PC-9 (cell line): ENCODE data around the gene STARD7. TPM values are rescaled to one million over a fixed set of nuclear protein-coding genes. Genes with fewer than 3 reads are reported as not detected.
"Not testable (repeated sequence)": the region's sequence is repeated elsewhere in the genome, so short reads cannot be mapped to it uniquely, and the experiment has no call there.

ENCODE experiments used
- BruUV-seq: library from RNA; stranded (reverse); fragments of 400-500 nt; replicated peaks from 2 replicates; lab custom pipeline; 2021; lab: Mats Ljungman, UMichigan
- CTCF ChIA-PET: fragments of 300-600 bp; sonication (Branson Sonifier 250); formaldehyde crosslinking; loops from one replicate; lab custom pipeline; 2022; ENCODE audit warnings: antibody characterized with exemption; lab: Charles Lee
- POLR2A ChIA-PET: fragments of 300-600 bp; sonication (Branson Sonifier 250); formaldehyde crosslinking; loops from one replicate; lab custom pipeline; 2022; ENCODE audit warnings: antibody characterized with exemption; ENCODE audit not compliant: unreplicated experiment; lab: Charles Lee
- DNase-seq, 2 experiments: peaks; one replicate each; pipeline versions ENCODE4 v3.0.0 to v3.0.0-alpha.2; 2015 to 2022; ENCODE audit warnings: mixed read lengths in 1 of 2
- H2AFZ ChIP-seq: fragments of 200-600 bp; sonication (generic); 2 replicates; pipeline ENCODE4 v1.8.1; 2017; ENCODE audit warnings: antibody characterized with exemption
- H3F3A ChIP-seq: fragments of 200-600 bp; sonication (generic); 2 replicates; pipeline ENCODE4 v1.8.1; 2017; ENCODE audit warnings: antibody characterized with exemption, mild to moderate bottlenecking, low read depth; ENCODE audit not compliant: insufficient read depth
- H3K27ac ChIP-seq: fragments of 200-600 bp; sonication (generic); 2 replicates; pipeline ENCODE4 v1.6.1; 2016; ENCODE audit warnings: mixed run types
- H3K27me3 ChIP-seq: fragments of 200-600 bp; sonication (generic); 2 replicates; pipeline ENCODE4 v1.6.1; 2016; ENCODE audit warnings: low read depth, mixed run types; ENCODE audit not compliant: insufficient read depth
- H3K36me3 ChIP-seq: fragments of 200-600 bp; sonication (generic); 2 replicates; pipeline ENCODE4 v1.6.1; 2016; ENCODE audit warnings: low read depth, mixed run types
- H3K4me1 ChIP-seq: fragments of 200-600 bp; sonication (generic); replicated peaks from 2 replicates; pipeline ENCODE4 v1.6.1; 2016; ENCODE audit warnings: mixed run types; ENCODE audit not compliant: insufficient read depth
- H3K4me2 ChIP-seq: fragments of 200-600 bp; sonication (generic); 2 replicates; pipeline ENCODE4 v1.6.1; 2017; ENCODE audit warnings: mixed run types
- H3K4me3 ChIP-seq: fragments of 200-600 bp; sonication (generic); 2 replicates; pipeline ENCODE4 v1.6.1; 2016; ENCODE audit warnings: mixed run types
- H3K79me2 ChIP-seq: fragments of 200-600 bp; sonication (generic); 2 replicates; pipeline ENCODE4 v1.6.1; 2017; ENCODE audit warnings: low read depth, mixed run types
- H3K9me2 ChIP-seq: fragments of 200-600 bp; sonication (generic); 2 replicates; pipeline ENCODE4 v1.8.1; 2017; ENCODE audit warnings: mild to moderate bottlenecking; ENCODE audit not compliant: insufficient read depth
- H3K9me3 ChIP-seq: fragments of 200-600 bp; sonication (generic); 2 replicates; pipeline ENCODE4 v1.8.1; 2016; ENCODE audit warnings: low read depth; ENCODE audit not compliant: insufficient read depth
- H4K20me1 ChIP-seq: fragments of 200-600 bp; sonication (generic); 2 replicates; pipeline ENCODE4 v1.8.1; 2017; ENCODE audit not compliant: insufficient read depth
- EZH2 ChIP-seq: fragments of 200-600 bp; sonication (generic); IDR thresholded peaks from 2 replicates; pipeline ENCODE4 v1.8.0; 2017; ENCODE audit warnings: antibody characterized with exemption, low read depth
- intact Hi-C: fragments of 100-400 bp; cut with micrococcal nuclease; formaldehyde crosslinking; loops from one replicate; pipeline ENCODE4 v1.10.0; 2022; ENCODE audit not compliant: unreplicated experiment
- total RNA-seq: library from RNA; stranded (reverse); gene quantifications from 2 replicates; pipeline ENCODE4 v1.2.3, GENCODE V29; 2021
- TF ChIP-seq, protein P1 (sequence below): fragments of 200-600 bp; sonication (generic); conservative IDR thresholded peaks from 2 replicates; pipeline ENCODE4 v1.6.1; 2017; ENCODE audit warnings: mixed run types, antibody characterized with exemption, mild to moderate bottlenecking, moderate library complexity

Gene STARD7
- total RNA-seq, 1 experiment from 2014 or later, result 189 TPM

DNA sequence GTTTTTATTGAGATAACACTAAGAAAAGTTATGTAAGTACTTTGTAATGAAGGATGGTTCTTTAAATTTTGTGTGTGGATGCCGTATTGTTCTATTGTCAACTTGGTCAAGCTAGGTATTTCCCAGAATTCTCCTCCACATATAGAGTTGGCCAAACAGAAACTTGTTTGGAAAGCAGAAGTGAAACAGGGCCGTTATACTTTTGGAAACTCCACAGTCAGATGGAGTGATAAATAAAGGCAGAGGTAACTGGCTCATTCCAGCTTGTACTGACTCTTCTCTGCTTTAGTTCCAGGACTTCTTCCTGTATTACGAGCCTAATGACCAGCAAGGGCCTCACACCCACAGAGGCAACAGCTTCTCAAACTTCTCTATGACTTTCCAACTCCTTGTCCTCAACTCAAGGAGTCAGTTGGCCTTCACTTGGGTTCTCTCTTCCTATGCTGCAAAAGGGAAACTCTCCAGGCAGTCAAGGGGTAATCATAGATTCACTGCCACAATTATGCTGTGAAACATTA is 16.4 kb upstream of the STARD7 start:
- Histone ChIP-seq H3K79me2 (no peaks in the 10 kb centered on the region), H3K27me3 (no peaks in the 10 kb centered on the region), H3F3A (peaks cover 4% of the 10 kb centered on the region; the same call in 1 of the 2 replicates), H2AFZ (no peak overlapping the region), H3K4me3 (no peak overlapping the region), H3K9me3 (no peaks in the 10 kb centered on the region), H4K20me1 (peaks cover 8% of the 10 kb centered on the region), H3K9me2 (0 out of 2 replicates have a peak, but pooled peaks cover 2% of the 10 kb centered on the region), H3K4me2 (no peak overlapping the region), H3K36me3 (no peaks in the 10 kb centered on the region), H3K4me1 (no peaks in the 10 kb centered on the region), H3K27ac (no peak overlapping the region)
- intact Hi-C loops, result no loop called here
- BruUV-seq, result no TSS peak
- TF ChIP-seq EZH2, result no peak
- TF ChIP-seq, protein P1, sequence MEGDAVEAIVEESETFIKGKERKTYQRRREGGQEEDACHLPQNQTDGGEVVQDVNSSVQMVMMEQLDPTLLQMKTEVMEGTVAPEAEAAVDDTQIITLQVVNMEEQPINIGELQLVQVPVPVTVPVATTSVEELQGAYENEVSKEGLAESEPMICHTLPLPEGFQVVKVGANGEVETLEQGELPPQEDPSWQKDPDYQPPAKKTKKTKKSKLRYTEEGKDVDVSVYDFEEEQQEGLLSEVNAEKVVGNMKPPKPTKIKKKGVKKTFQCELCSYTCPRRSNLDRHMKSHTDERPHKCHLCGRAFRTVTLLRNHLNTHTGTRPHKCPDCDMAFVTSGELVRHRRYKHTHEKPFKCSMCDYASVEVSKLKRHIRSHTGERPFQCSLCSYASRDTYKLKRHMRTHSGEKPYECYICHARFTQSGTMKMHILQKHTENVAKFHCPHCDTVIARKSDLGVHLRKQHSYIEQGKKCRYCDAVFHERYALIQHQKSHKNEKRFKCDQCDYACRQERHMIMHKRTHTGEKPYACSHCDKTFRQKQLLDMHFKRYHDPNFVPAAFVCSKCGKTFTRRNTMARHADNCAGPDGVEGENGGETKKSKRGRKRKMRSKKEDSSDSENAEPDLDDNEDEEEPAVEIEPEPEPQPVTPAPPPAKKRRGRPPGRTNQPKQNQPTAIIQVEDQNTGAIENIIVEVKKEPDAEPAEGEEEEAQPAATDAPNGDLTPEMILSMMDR, result no peak
- no peak for DNase-seq
- CTCF ChIA-PET, result interaction anchor here (0.7 kb wide), 1 partner anchor 30 kb away, joined by 5 read pairs; no protein-coding TSS in a partner anchor
- POLR2A ChIA-PET, result no interaction called here

DNA sequence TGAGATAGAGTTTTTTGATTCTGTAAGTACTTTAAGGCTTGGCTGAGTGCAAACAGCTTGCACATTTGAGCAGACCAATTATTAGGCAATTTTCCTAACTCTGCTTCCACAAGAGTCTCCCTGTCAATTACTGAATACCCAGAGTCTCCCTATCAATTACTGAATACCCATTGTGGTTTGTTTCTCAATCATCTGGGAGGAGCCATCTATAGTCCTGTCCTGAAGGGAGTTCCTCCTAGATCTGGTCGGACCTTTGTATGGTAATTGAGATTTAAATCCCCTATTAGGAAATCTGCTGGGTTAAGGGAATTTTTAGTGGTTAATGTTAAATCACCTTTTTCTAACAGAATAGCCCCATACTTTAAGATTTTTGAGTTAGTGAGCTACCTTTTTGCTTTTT is 12.5 kb upstream of the STARD7 start:
- H3K4me2 ChIP-seq, H2AFZ ChIP-seq, CTCF ChIA-PET, DNase-seq, H3K9me3 ChIP-seq, BruUV-seq, H3K27ac ChIP-seq, H3F3A ChIP-seq, H3K4me1 ChIP-seq, H3K36me3 ChIP-seq, H3K9me2 ChIP-seq, intact Hi-C loops, POLR2A ChIA-PET, H4K20me1 ChIP-seq, H3K27me3 ChIP-seq, H3K4me3 ChIP-seq, H3K79me2 ChIP-seq: not testable (repeated sequence)

DNA sequence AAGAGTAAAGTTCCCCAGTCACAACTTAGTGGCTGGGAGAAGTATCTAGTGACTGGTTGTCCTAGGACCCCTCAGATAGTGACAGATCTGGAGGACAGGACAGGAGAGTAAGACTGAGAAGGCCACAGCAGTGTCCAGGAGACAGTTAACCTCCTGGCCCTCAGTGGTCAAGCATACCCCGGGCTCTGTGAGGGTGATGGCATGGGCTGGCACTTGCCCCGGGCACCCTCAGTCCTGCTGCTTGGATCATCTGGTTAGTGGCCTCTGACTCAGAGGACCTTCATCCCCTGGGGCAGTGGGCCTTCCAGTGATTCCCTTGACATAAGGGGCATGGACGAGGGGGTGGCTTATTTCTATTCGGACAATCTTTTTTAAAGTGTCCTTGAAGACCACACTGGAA is 11.3 kb upstream of the STARD7 start:
- CTCF ChIA-PET, result not testable (repeated sequence)

DNA sequence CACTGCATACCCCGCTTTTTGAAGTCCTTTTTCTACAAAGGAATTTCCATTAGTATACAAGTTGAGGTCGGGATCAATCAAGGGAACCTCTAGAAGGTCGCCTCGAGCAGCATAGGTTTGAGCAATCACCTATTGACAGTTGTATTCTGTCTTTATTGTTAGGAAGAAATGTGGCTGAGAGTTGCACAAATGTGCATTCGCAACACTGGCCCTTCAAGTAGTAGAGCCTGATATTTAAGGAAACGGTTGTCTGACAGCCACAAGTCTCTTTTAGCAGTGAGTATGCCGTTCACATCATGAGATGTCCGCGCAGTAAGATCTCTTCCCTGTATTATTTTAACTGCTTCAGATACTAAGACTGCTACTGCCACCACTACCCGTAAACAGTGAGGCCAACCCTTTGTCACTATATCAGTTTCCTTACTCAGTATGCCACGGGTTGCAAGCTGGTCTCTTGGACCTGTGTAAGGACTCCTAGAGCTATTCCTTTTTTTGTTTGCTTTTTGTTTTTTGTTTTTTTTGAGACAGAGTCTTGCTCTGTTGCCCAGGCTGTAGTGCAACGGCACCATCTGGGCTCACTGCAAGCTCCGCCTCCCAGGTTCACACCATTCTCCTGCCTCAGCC is 10.0 kb upstream of the STARD7 start:
- no peaks in the 10 kb centered on the region for H3K4me1 ChIP-seq
- POLR2A ChIA-PET, result no interaction called here
- intact Hi-C loops, result no loop called here
- no peaks in the 10 kb centered on the region for H3F3A ChIP-seq
- peaks cover 4% of the 10 kb centered on the region; the same call in 1 of the 2 replicates for H4K20me1 ChIP-seq
- no peak for DNase-seq
- H3K79me2 ChIP-seq, result no peaks in the 10 kb centered on the region
- no peaks in the 10 kb centered on the region for H3K9me2 ChIP-seq
- H2AFZ ChIP-seq, result no peak overlapping the region
- no peak overlapping the region for H3K4me3 ChIP-seq
- no peaks in the 10 kb centered on the region for H3K9me3 ChIP-seq
- no peak overlapping the region for H3K27ac ChIP-seq
- no peak overlapping the region for H3K4me2 ChIP-seq
- CTCF ChIA-PET, result interaction anchor here (0.6 kb wide), 1 partner anchor 45 kb away, joined by 4 read pairs; no protein-coding TSS in a partner anchor
- BruUV-seq, result no TSS peak
- no peaks in the 10 kb centered on the region for H3K36me3 ChIP-seq
- TF ChIP-seq, protein P1, result no peak
- no peak for TF ChIP-seq EZH2
- no peaks in the 10 kb centered on the region for H3K27me3 ChIP-seq

More for the DNA sequence above, 11.3 kb upstream of the STARD7 start:
- H3K79me2 ChIP-seq, H3K9me3 ChIP-seq, H4K20me1 ChIP-seq, H3K27ac ChIP-seq, H3K36me3 ChIP-seq, BruUV-seq, POLR2A ChIA-PET, DNase-seq, H2AFZ ChIP-seq, H3K9me2 ChIP-seq, H3K4me2 ChIP-seq, H3K4me3 ChIP-seq, H3K4me1 ChIP-seq, H3F3A ChIP-seq, H3K27me3 ChIP-seq, intact Hi-C loops: not testable (repeated sequence)
